ENCODE results near the gene OMG. TPM values are rescaled to one million over a fixed set of nuclear protein-coding genes. Genes with fewer than 3 reads are reported as not detected.

The OMG gene
- total and polyA plus RNA-seq, 7 experiments from 2014 or later = 0.41 to 1.0 (median 0.81) TPM; not detected in 2

DNA sequence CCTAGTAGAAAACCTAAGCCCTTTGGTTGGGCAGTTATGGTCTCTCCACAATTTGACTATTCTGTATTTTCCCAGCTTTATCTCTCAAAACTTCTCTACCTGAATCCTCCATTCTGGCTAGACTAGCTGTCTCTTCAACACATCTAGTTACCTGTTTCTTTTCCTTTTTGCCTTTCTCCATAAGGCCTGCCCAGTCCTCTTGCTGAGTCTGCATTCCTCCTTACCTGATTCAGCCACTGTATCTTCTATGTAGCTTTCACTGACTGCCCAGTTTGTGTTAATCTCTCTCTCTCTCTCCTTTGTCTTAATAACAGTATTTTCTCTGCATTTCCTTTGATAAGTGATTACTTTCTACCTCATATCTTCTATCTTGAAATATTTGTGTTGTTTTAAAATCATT, 26.5 kb upstream of the OMG start:
- H3K9me3 Mint-ChIP-seq = no peaks in the 10 kb centered on the region
- no peaks in the 10 kb centered on the region for H3K36me3 ChIP-seq (ENCODE audit: control insufficient read depth in 2 of 3, insufficient read depth in 3 of 3, low read length in 3 of 3)
- POLR2A ChIA-PET = interaction anchor here (3.7 kb wide), 1 partner anchor 11 kb away, joined by 26 read pairs; the partner anchor contains the start of gene EVI2B
- H3K9me3 ChIP-seq (ENCODE audit: control insufficient read depth in 2 of 3, low read length in 3 of 3) = no peaks in the 10 kb centered on the region
- no peaks in the 10 kb centered on the region for H3K27me3 Mint-ChIP-seq
- H3K36me3 Mint-ChIP-seq = peaks cover 4 to 26% (median 22%) of the 10 kb centered on the region in 5 donors
- H3K4me3 ChIP-seq (ENCODE audit: low read length) = no peak overlapping the region
- no peak for DNase-seq
- no peaks in the 10 kb centered on the region for H3K27me3 ChIP-seq (ENCODE audit: control insufficient read depth in 2 of 2, insufficient read depth in 2 of 2, low read length in 2 of 2)
- peaks cover 15 to 37% (median 22%) of the 10 kb centered on the region in 7 donors for H3K4me1 Mint-ChIP-seq
- intact Hi-C loops (cut with micrococcal nuclease) = loop anchor here in 1 of 2 donors (5.0 kb wide), 2 partner anchors 36 to 316 kb away; no protein-coding TSS in a partner anchor
- H3K4me1 ChIP-seq (ENCODE audit: control insufficient read depth in 2 of 2, insufficient read depth in 2 of 2, low read length in 2 of 2) = peaks cover 7 to 13% of the 10 kb centered on the region in 2 donors
- CTCF ChIA-PET = interaction anchor here (1.1 to 1.2 kb wide), 2 partner anchors 50 to 67 kb away, joined by 3 to 7 read pairs; no protein-coding TSS in a partner anchor
- H3K27ac ChIP-seq (ENCODE audit: low read depth, low read length) = no peak overlapping the region
- ATAC-seq = no peak
- H3K4me3 Mint-ChIP-seq = peak overlapping the region in 2 of 10 donors; percentile 10 to 32
- H3K27ac Mint-ChIP-seq = peak overlapping the region in 8 of 9 donors; percentile 32 to 82 (median 70)

GRCh38 chr17:31321966-31322365, 24.9 kb upstream of the OMG start:
- no peaks in the 10 kb centered on the region for H3K36me3 ChIP-seq (ENCODE audit: control insufficient read depth in 2 of 3, insufficient read depth in 3 of 3, low read length in 3 of 3)
- DNase-seq = peak in 1 of 9 donors; percentile 53
- H3K27ac ChIP-seq (ENCODE audit: low read depth, low read length) = peak overlapping the region; percentile 90
- intact Hi-C loops (cut with micrococcal nuclease) = loop anchor here (1.0 to 5.0 kb wide), 13 partner anchors 12 to 579 kb away; partner anchors contain the start of genes TEFM (in 1 of the 2) and UTP6 (in 1 of the 2)
- ChIA-PET CTCF (interaction anchor here (0.6 to 1.0 kb wide), 4 partner anchors 9 to 18 kb away, joined by 3 to 4 read pairs (median 3); no protein-coding TSS in a partner anchor), POLR2A (interaction anchor here (0.6 to 4.8 kb wide), 7 partner anchors 9 to 313 kb away, joined by 3 to 73 read pairs (median 4); partner anchors contain the start of gene EVI2B)
- ATAC-seq = peak; percentile 28
- peaks cover 23 to 37% (median 29%) of the 10 kb centered on the region in 7 donors for H3K4me1 Mint-ChIP-seq
- no peaks in the 10 kb centered on the region for H3K9me3 Mint-ChIP-seq
- H3K27me3 ChIP-seq (ENCODE audit: control insufficient read depth in 2 of 2, insufficient read depth in 2 of 2, low read length in 2 of 2) = no peaks in the 10 kb centered on the region
- peaks cover 7 to 27% (median 18%) of the 10 kb centered on the region in 5 donors for H3K36me3 Mint-ChIP-seq
- H3K4me3 Mint-ChIP-seq = peak overlapping the region; percentile 78 to 96 (median 89)
- no peaks in the 10 kb centered on the region for H3K27me3 Mint-ChIP-seq
- H3K9me3 ChIP-seq (ENCODE audit: control insufficient read depth in 2 of 3, low read length in 3 of 3) = no peaks in the 10 kb centered on the region
- H3K4me3 ChIP-seq (ENCODE audit: low read length) = peak overlapping the region; percentile 66
- H3K27ac Mint-ChIP-seq = peak overlapping the region; percentile 88 to 98 (median 94)
- H3K4me1 ChIP-seq (ENCODE audit: control insufficient read depth in 2 of 2, insufficient read depth in 2 of 2, low read length in 2 of 2) = peaks cover 7 to 23% of the 10 kb centered on the region in 2 donors

DNA sequence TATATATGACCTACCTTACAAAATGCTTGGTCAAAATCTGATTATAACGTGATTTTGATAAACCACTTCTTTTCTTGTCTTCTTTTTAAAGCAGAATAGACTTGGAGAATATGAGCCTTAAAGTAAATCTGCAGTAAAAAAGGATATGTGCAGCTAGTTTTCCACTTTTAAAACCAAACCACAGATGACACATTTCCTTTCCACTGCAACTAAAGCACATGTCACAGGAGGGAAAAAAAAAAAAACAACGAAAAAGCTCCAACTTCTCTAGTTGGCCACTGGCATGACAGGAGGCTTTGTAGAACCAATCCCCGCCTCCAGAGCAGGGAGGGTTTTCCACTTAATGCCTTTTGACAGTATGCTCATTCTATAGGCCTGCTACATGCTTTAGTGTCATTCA, 24.4 kb upstream of the OMG start, which contains the start of gene EVI2A:
EVI2A (minus strand) TSS at position 142 of the 400 bp plus-strand sequence. CDS start 2,609 bp downstream, outside the sequence.
- POLR2A ChIA-PET = interaction anchor here (0.8 to 4.8 kb wide), 6 partner anchors 10 to 313 kb away, joined by 3 to 73 read pairs (median 4); partner anchors contain the start of gene EVI2B
- Mint-ChIP-seq H3K27ac (peak within 1 kb of the TSS; percentile 88 to 98 (median 94)), H3K4me3 (peak within 1 kb of the TSS; percentile 78 to 96 (median 89)), H3K27me3 (no peaks in the 10 kb centered on the region), H3K4me1 (peaks cover 26 to 41% (median 34%) of the 10 kb centered on the region in 7 donors), H3K9me3 (no peaks in the 10 kb centered on the region), H3K36me3 (peaks cover 4 to 25% (median 15%) of the 10 kb centered on the region in 5 donors)
- intact Hi-C loops (cut with micrococcal nuclease) = loop anchor here (1.0 to 5.0 kb wide), 12 partner anchors 11 to 580 kb away; partner anchors contain the start of genes TEFM (in 1 of the 2) and UTP6 (in 1 of the 2)
- Histone ChIP-seq H3K4me1 (ENCODE audit: control insufficient read depth in 2 of 2, insufficient read depth in 2 of 2, low read length in 2 of 2) (peaks cover 11 to 28% of the 10 kb centered on the region in 2 donors), H3K4me3 (ENCODE audit: low read length) (peak within 1 kb of the TSS; percentile 66), H3K9me3 (ENCODE audit: control insufficient read depth in 2 of 3, low read length in 3 of 3) (no peaks in the 10 kb centered on the region), H3K36me3 (ENCODE audit: control insufficient read depth in 2 of 3, insufficient read depth in 3 of 3, low read length in 3 of 3) (no peaks in the 10 kb centered on the region), H3K27me3 (ENCODE audit: control insufficient read depth in 2 of 2, insufficient read depth in 2 of 2, low read length in 2 of 2) (no peaks in the 10 kb centered on the region), H3K27ac (ENCODE audit: low read depth, low read length) (peak within 1 kb of the TSS; percentile 90)
- peak; percentile 93 for ATAC-seq
- CTCF ChIA-PET = interaction anchor here (0.6 to 1.0 kb wide), 4 partner anchors 9 to 51 kb away, joined by 3 to 4 read pairs (median 3); no protein-coding TSS in a partner anchor
- peak; percentile 30 to 95 (median 87) for DNase-seq

GRCh38 chr17:31320791-31321190, 23.8 kb upstream of the OMG start:
- POLR2A ChIA-PET = interaction anchor here (1.1 to 4.8 kb wide), 5 partner anchors 9 to 312 kb away, joined by 4 to 73 read pairs (median 5); partner anchors contain the start of gene EVI2B
- Histone ChIP-seq H3K36me3 (ENCODE audit: control insufficient read depth in 2 of 3, insufficient read depth in 3 of 3, low read length in 3 of 3) (no peaks in the 10 kb centered on the region), H3K4me1 (ENCODE audit: control insufficient read depth in 2 of 2, insufficient read depth in 2 of 2, low read length in 2 of 2) (peaks cover 17 to 35% of the 10 kb centered on the region in 2 donors), H3K27me3 (ENCODE audit: control insufficient read depth in 2 of 2, insufficient read depth in 2 of 2, low read length in 2 of 2) (no peaks in the 10 kb centered on the region), H3K27ac (ENCODE audit: low read depth, low read length) (peak overlapping the region; percentile 90), H3K9me3 (ENCODE audit: control insufficient read depth in 2 of 3, low read length in 3 of 3) (no peaks in the 10 kb centered on the region), H3K4me3 (ENCODE audit: low read length) (peak overlapping the region; percentile 66)
- CTCF ChIA-PET = interaction anchor here (0.6 to 1.2 kb wide), 4 partner anchors 9 to 52 kb away, joined by 3 to 9 read pairs (median 4); no protein-coding TSS in a partner anchor
- peak overlapping the region; percentile 88 to 98 (median 94) for H3K27ac Mint-ChIP-seq
- peaks cover 26 to 48% (median 41%) of the 10 kb centered on the region in 7 donors for H3K4me1 Mint-ChIP-seq
- no peak for ATAC-seq
- H3K9me3 Mint-ChIP-seq = no peaks in the 10 kb centered on the region
- H3K36me3 Mint-ChIP-seq = peaks cover 3 to 25% (median 10%) of the 10 kb centered on the region in 5 donors
- peak overlapping the region; percentile 78 to 96 (median 89) for H3K4me3 Mint-ChIP-seq
- H3K27me3 Mint-ChIP-seq = no peaks in the 10 kb centered on the region
- DNase-seq = no peak
- intact Hi-C loops (cut with micrococcal nuclease) = loop anchor here (1.0 to 5.0 kb wide), 12 partner anchors 10 to 581 kb away; partner anchors contain the start of genes TEFM (in 1 of the 2) and UTP6 (in 1 of the 2)

GRCh38 chr17:31320241-31320640, 23.2 kb upstream of the OMG start:
- ATAC-seq = no peak

More at GRCh38 chr17:31320241-31320640, 23.2 kb upstream of the OMG start:
- DNase-seq = peak in 2 of 9 donors; percentile 19 to 39
- Mint-ChIP-seq H3K36me3 (peaks cover 3 to 25% (median 8%) of the 10 kb centered on the region in 5 donors), H3K4me1 (peaks cover 26 to 53% (median 45%) of the 10 kb centered on the region in 7 donors), H3K27ac (peak overlapping the region; percentile 88 to 98 (median 94)), H3K9me3 (no peaks in the 10 kb centered on the region), H3K4me3 (peak overlapping the region; percentile 78 to 96 (median 89)), H3K27me3 (no peaks in the 10 kb centered on the region)
- ChIA-PET CTCF (interaction anchor here (0.7 to 2.3 kb wide), 4 partner anchors 8 to 54 kb away, joined by 3 to 12 read pairs (median 6); no protein-coding TSS in a partner anchor), POLR2A (interaction anchor here (0.8 to 4.8 kb wide), 8 partner anchors 8 to 312 kb away, joined by 3 to 73 read pairs (median 5); partner anchors contain the start of gene EVI2B)
- Histone ChIP-seq H3K36me3 (ENCODE audit: control insufficient read depth in 2 of 3, insufficient read depth in 3 of 3, low read length in 3 of 3) (no peaks in the 10 kb centered on the region), H3K9me3 (ENCODE audit: control insufficient read depth in 2 of 3, low read length in 3 of 3) (no peaks in the 10 kb centered on the region), H3K4me1 (ENCODE audit: control insufficient read depth in 2 of 2, insufficient read depth in 2 of 2, low read length in 2 of 2) (peaks cover 22 to 40% of the 10 kb centered on the region in 2 donors), H3K27ac (ENCODE audit: low read depth, low read length) (peak overlapping the region; percentile 90), H3K27me3 (ENCODE audit: control insufficient read depth in 2 of 2, insufficient read depth in 2 of 2, low read length in 2 of 2) (no peaks in the 10 kb centered on the region), H3K4me3 (ENCODE audit: low read length) (peak overlapping the region; percentile 66)
- intact Hi-C loops (cut with micrococcal nuclease) = loop anchor here (2.0 to 5.0 kb wide), 7 partner anchors 13 to 313 kb away; no protein-coding TSS in a partner anchor
